ENCODE data around the gene CYP4A11.

- TF ChIP-seq FOXA1 (IDR thresholded peaks at IDR 0.05), result no peak
- TF ChIP-seq HDGF (IDR thresholded peaks at IDR 0.05; ENCODE audit: borderline replicate concordance), result no peak
- no peak for TF ChIP-seq CTBP1 (IDR thresholded peaks at IDR 0.05; ENCODE audit: borderline replicate concordance)
- TF ChIP-seq TARDBP (IDR thresholded peaks at IDR 0.05), result no peak
- TF ChIP-seq SP1 (IDR thresholded peaks at IDR 0.05), result no peak
- TF ChIP-seq ZNF384 (IDR thresholded peaks at IDR 0.05), result no peak
- TF ChIP-seq ARNT (IDR thresholded peaks at IDR 0.05), result no peak
- TF ChIP-seq SUZ12 (IDR thresholded peaks at IDR 0.05), result no peak
- no peak for TF ChIP-seq ELF4 (IDR thresholded peaks at IDR 0.05)
Measured at GRCh38 chr1:46942086-46942485, 810 bp upstream of the CYP4A11 start.
